Measurements from ENCODE around the gene PRR14. TPM values are rescaled to one million over a fixed set of nuclear protein-coding genes. Genes with fewer than 3 reads are reported as not detected.

PRR14 gene
- total RNA-seq, 3 donors from 2014 or later (not counting 1 experiment from before 2014, with no cell fraction given), result 81.0 to 110 (median 101) TPM

DNA sequence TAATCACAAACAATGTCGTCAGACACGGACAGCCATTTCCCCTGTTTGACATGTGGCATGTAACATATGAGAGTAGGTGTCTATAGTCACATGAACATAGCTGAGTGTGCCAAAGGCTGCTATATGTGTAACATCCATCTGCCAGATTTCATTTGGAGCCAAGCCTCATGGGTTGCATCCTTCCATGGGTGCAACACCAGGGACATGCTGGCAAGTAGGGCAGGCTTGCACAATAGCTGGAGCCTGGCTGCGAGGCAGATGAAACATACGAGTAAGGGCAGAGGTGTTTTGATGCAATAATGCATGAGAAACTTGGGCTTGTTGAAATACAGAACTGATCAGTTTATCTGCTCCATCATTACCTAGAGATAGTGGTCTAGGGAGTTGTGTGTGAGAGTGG, 31.6 kb upstream of the PRR14 start:
- intact Hi-C loops (cut with micrococcal nuclease), result no loop called here
- H3K27me3 ChIP-seq (ENCODE audit: control insufficient read depth, insufficient read depth, low read length), result no peaks in the 10 kb centered on the region
- H3K27me3 Mint-ChIP-seq (ENCODE audit: low read depth in 2 of 2), result peaks cover 2 to 16% of the 10 kb centered on the region in 2 donors
- H3K4me1 ChIP-seq (ENCODE audit: control insufficient read depth, insufficient read depth, low read length), result no peaks in the 10 kb centered on the region
- H3K27ac Mint-ChIP-seq, result no peak overlapping the region
- peaks cover 0 to 4% of the 10 kb centered on the region in 2 donors for H3K4me1 Mint-ChIP-seq
- H3K36me3 Mint-ChIP-seq, result no peaks in the 10 kb centered on the region
- ATAC-seq (no peak), DNase-seq (no peak)
- no peak overlapping the region for H3K4me3 ChIP-seq (ENCODE audit: low read length)
- H3K4me3 Mint-ChIP-seq, result no peak overlapping the region
- no peaks in the 10 kb centered on the region for H3K36me3 ChIP-seq (ENCODE audit: control insufficient read depth, insufficient read depth, low read length)
- 86% methylated on average over 4 of the region's 4 CpGs for WGBS (ENCODE audit: insufficient coverage)
- H3K27ac ChIP-seq (ENCODE audit: low read length), result no peak overlapping the region
- TF ChIP-seq, protein P1, sequence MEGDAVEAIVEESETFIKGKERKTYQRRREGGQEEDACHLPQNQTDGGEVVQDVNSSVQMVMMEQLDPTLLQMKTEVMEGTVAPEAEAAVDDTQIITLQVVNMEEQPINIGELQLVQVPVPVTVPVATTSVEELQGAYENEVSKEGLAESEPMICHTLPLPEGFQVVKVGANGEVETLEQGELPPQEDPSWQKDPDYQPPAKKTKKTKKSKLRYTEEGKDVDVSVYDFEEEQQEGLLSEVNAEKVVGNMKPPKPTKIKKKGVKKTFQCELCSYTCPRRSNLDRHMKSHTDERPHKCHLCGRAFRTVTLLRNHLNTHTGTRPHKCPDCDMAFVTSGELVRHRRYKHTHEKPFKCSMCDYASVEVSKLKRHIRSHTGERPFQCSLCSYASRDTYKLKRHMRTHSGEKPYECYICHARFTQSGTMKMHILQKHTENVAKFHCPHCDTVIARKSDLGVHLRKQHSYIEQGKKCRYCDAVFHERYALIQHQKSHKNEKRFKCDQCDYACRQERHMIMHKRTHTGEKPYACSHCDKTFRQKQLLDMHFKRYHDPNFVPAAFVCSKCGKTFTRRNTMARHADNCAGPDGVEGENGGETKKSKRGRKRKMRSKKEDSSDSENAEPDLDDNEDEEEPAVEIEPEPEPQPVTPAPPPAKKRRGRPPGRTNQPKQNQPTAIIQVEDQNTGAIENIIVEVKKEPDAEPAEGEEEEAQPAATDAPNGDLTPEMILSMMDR (IDR thresholded peaks at IDR 0.05), result no peak
- H3K9me3 ChIP-seq (ENCODE audit: control insufficient read depth, insufficient read depth, low read length), result no peaks in the 10 kb centered on the region
- H3K9me3 Mint-ChIP-seq, result no peaks in the 10 kb centered on the region

DNA sequence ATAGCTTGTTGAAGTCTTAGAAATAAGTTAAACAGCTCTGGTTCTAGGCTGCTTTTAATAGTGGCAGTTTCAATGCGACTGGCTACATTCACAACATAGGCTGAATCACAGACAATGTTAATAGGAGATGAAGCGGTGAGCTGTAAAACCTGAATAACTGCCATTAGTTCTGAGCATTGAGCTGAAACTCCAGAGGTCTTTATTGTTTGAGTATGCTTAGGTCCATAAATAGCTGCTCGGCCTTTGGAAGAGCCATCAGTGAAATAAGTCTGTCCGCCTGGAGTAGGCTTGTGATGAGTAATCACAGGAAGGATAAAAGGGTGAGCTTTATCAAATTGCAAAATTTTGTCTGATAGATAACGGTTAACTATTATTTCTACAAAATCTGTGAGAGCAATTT, 31.1 kb upstream of the PRR14 start:
- Mint-ChIP-seq H3K27me3 (ENCODE audit: low read depth in 2 of 2) (peaks cover 2 to 16% of the 10 kb centered on the region in 2 donors), H3K4me1 (peaks cover 0 to 4% of the 10 kb centered on the region in 2 donors), H3K4me3 (no peak overlapping the region), H3K9me3 (no peaks in the 10 kb centered on the region), H3K36me3 (no peaks in the 10 kb centered on the region), H3K27ac (no peak overlapping the region)
- DNase-seq, result no peak
- no peak overlapping the region for H3K4me3 ChIP-seq (ENCODE audit: low read length)
- no peaks in the 10 kb centered on the region for H3K9me3 ChIP-seq (ENCODE audit: control insufficient read depth, insufficient read depth, low read length)
- no peak for ATAC-seq
- H3K36me3 ChIP-seq (ENCODE audit: control insufficient read depth, insufficient read depth, low read length), result no peaks in the 10 kb centered on the region
- intact Hi-C loops (cut with micrococcal nuclease), result no loop called here
- TF ChIP-seq, protein P1 (IDR thresholded peaks at IDR 0.05), result no peak
- no peak overlapping the region for H3K27ac ChIP-seq (ENCODE audit: low read length)
- H3K4me1 ChIP-seq (ENCODE audit: control insufficient read depth, insufficient read depth, low read length), result no peaks in the 10 kb centered on the region
- 90% methylated on average over 5 of the region's 5 CpGs for WGBS (ENCODE audit: insufficient coverage)
- no peaks in the 10 kb centered on the region for H3K27me3 ChIP-seq (ENCODE audit: control insufficient read depth, insufficient read depth, low read length)

DNA sequence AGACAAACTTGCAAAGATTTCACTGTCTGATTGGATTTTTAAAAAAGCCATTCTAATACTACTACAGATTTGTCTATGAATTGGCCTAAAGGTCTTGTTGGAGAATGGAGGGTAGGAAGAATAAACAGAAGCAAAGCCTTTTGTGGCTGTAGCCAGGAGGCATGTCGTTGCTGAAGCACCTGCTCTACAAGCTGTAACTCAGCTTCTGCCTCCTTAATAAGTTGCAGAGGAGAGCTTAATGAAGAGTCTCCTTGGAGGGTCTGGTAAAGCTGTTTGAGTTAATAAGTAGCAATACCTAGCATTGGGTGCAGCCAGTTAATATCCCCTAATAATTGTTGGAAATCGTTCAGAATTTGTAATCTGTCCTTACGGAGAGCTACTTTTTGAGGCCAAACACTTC, 30.6 kb upstream of the PRR14 start:
- Mint-ChIP-seq H3K27ac (no peak overlapping the region), H3K9me3 (no peaks in the 10 kb centered on the region), H3K27me3 (ENCODE audit: low read depth in 2 of 2) (peaks cover 2 to 16% of the 10 kb centered on the region in 2 donors), H3K4me1 (peaks cover 0 to 4% of the 10 kb centered on the region in 2 donors), H3K4me3 (no peak overlapping the region), H3K36me3 (no peaks in the 10 kb centered on the region)
- Histone ChIP-seq H3K36me3 (ENCODE audit: control insufficient read depth, insufficient read depth, low read length) (no peaks in the 10 kb centered on the region), H3K4me3 (ENCODE audit: low read length) (no peak overlapping the region), H3K4me1 (ENCODE audit: control insufficient read depth, insufficient read depth, low read length) (no peaks in the 10 kb centered on the region), H3K27ac (ENCODE audit: low read length) (no peak overlapping the region), H3K27me3 (ENCODE audit: control insufficient read depth, insufficient read depth, low read length) (no peaks in the 10 kb centered on the region), H3K9me3 (ENCODE audit: control insufficient read depth, insufficient read depth, low read length) (no peaks in the 10 kb centered on the region)
- WGBS (ENCODE audit: insufficient coverage), result 73% methylated on average over 3 of the region's 3 CpGs
- intact Hi-C loops (cut with micrococcal nuclease), result no loop called here
- TF ChIP-seq, protein P1 (IDR thresholded peaks at IDR 0.05), result no peak
- DNase-seq (no peak), ATAC-seq (no peak)

DNA sequence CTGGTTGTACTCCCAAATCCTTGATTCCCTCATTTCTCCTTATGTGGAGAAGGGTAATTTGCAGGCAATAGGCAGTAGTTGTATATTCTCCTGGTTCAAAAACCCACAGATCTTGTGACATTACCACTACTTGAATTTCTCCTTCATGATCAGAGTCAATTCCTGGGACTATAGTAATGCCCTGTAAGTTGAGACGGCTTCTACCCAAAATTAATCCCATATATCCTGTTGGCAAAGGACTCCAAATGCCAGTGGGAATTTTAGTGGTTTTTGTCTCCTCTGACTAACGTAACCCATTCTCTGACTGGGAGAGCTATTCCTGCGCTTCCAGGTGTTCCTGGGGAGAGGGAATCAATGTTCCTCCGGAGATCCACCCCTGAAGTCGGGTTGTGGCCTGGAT, 29.0 kb upstream of the PRR14 start:
- no peak for ATAC-seq

More for the DNA sequence above, 29.0 kb upstream of the PRR14 start:
- no peak overlapping the region for H3K27ac Mint-ChIP-seq
- intact Hi-C loops (cut with micrococcal nuclease), result no loop called here
- TF ChIP-seq, protein P1 (IDR thresholded peaks at IDR 0.05), result no peak
- DNase-seq, result no peak
- 84% methylated on average over 5 of the region's 5 CpGs for WGBS (ENCODE audit: insufficient coverage)
- peaks cover 0 to 16% of the 10 kb centered on the region in 2 donors for H3K27me3 Mint-ChIP-seq (ENCODE audit: low read depth in 2 of 2)
- Histone ChIP-seq H3K9me3 (ENCODE audit: control insufficient read depth, insufficient read depth, low read length) (no peaks in the 10 kb centered on the region), H3K27ac (ENCODE audit: low read length) (no peak overlapping the region), H3K4me3 (ENCODE audit: low read length) (no peak overlapping the region), H3K4me1 (ENCODE audit: control insufficient read depth, insufficient read depth, low read length) (no peaks in the 10 kb centered on the region), H3K36me3 (ENCODE audit: control insufficient read depth, insufficient read depth, low read length) (no peaks in the 10 kb centered on the region), H3K27me3 (ENCODE audit: control insufficient read depth, insufficient read depth, low read length) (no peaks in the 10 kb centered on the region)
- no peaks in the 10 kb centered on the region for H3K9me3 Mint-ChIP-seq
- no peaks in the 10 kb centered on the region for H3K4me1 Mint-ChIP-seq
- no peaks in the 10 kb centered on the region for H3K36me3 Mint-ChIP-seq
- no peak overlapping the region for H3K4me3 Mint-ChIP-seq
